Caco-2 (cell line): ENCODE measurements around the gene AK5. TPM values are rescaled to one million over a fixed set of nuclear protein-coding genes. Genes with fewer than 3 reads are reported as not detected.

Experiments
- BruUV-seq: library from RNA; stranded (reverse); fragments of 400-500 nt; replicated peaks from 2 replicates; lab custom pipeline; 2021; lab: Mats Ljungman, UMichigan
- CTCF ChIA-PET: fragments of 300-600 bp; sonication (Branson Sonifier 250); formaldehyde crosslinking; loops from one replicate; lab custom pipeline; 2022; ENCODE audit warnings: antibody characterized with exemption; lab: Charles Lee
- POLR2A ChIA-PET: fragments of 300-600 bp; sonication (Branson Sonifier 250); formaldehyde crosslinking; loops from one replicate; lab custom pipeline; 2022; ENCODE audit warnings: antibody characterized with exemption; lab: Charles Lee
- DNase-seq, 2 experiments: peaks; one replicate each; pipeline versions ENCODE4 v3.0.0 to v3.0.0-alpha.2; 2020 to 2022
- H3K27me3 ChIP-seq: replicated peaks from 2 replicates; pipeline ENCODE4 v1.6.0; 2011; ENCODE audit warnings: low read length; ENCODE audit not compliant: control insufficient read depth, insufficient read depth
- H3K36me3 ChIP-seq: 2 replicates; pipeline ENCODE4 v1.5.1; 2011; ENCODE audit warnings: low read length; ENCODE audit not compliant: control insufficient read depth, insufficient read depth
- H3K4me1 ChIP-seq: fragments of 250-450 bp; sonication (Bioruptor Pico); 2 replicates; pipeline ENCODE4 v1.5.1; 2020; ENCODE audit warnings: mild to moderate bottlenecking
- H3K4me3 ChIP-seq: 2 replicates; pipeline ENCODE4 v1.5.1; 2011; ENCODE audit warnings: low read depth, mild to moderate bottlenecking, control low read depth, low read length
- H3K9me3 ChIP-seq: fragments of 250-450 bp; sonication (Bioruptor Pico); 2 replicates; pipeline ENCODE4 v1.5.1; 2020; ENCODE audit warnings: mild to moderate bottlenecking, moderate library complexity
- H3K27ac Mint-ChIP-seq: one replicate; pipeline ENCODE4 v1.8.0; 2022; ENCODE audit warnings: mixed read lengths; ENCODE audit not compliant: unreplicated experiment
- H3K27me3 Mint-ChIP-seq: one replicate; pipeline ENCODE4 v1.8.0; 2022; ENCODE audit warnings: mixed read lengths; ENCODE audit not compliant: insufficient read depth, unreplicated experiment
- H3K36me3 Mint-ChIP-seq: one replicate; pipeline ENCODE4 v1.8.0; 2022; ENCODE audit warnings: mild to moderate bottlenecking, mixed read lengths; ENCODE audit not compliant: insufficient read depth, unreplicated experiment
- H3K4me1 Mint-ChIP-seq: one replicate; pipeline ENCODE4 v1.8.0; 2022; ENCODE audit warnings: low read depth, mixed read lengths; ENCODE audit not compliant: unreplicated experiment
- H3K4me3 Mint-ChIP-seq: one replicate; pipeline ENCODE4 v1.8.0; 2022; ENCODE audit warnings: mild to moderate bottlenecking, moderate library complexity, mixed read lengths; ENCODE audit not compliant: unreplicated experiment
- H3K9me3 Mint-ChIP-seq: one replicate; pipeline ENCODE4 v1.8.0; 2022; ENCODE audit warnings: mixed read lengths; ENCODE audit not compliant: unreplicated experiment
- CTCF ChIP-seq, 2 experiments: fragments of 200-600 bp in 1 of 2; IDR thresholded peaks; 1 replicate in 1 of 2; 2 replicates in 1 of 2; pipeline versions ENCODE4 v1.5.1 to v1.8.0; 2011 to 2022; ENCODE audit warnings: antibody characterized with exemption in 1 of 2, control low read depth in 1 of 2, inconsistent platforms in 1 of 2, low read depth in 1 of 2, low read length in 1 of 2, mild to moderate bottlenecking in 1 of 2, moderate library complexity in 1 of 2; ENCODE audit not compliant: insufficient read depth in 1 of 2, severe bottlenecking in 1 of 2, unreplicated experiment in 1 of 2
- intact Hi-C: fragments of 100-400 bp; cut with micrococcal nuclease; formaldehyde crosslinking; loops from one replicate; pipeline ENCODE4 v1.10.0; 2022; ENCODE audit not compliant: unreplicated experiment
- total RNA-seq: library from RNA; stranded (reverse); gene quantifications from 2 replicates; pipeline ENCODE4 v1.2.3, GENCODE V29; 2022

AK5 gene
- total RNA-seq, 1 experiment from 2014 or later, result not detected

- H3K4me3 Mint-ChIP-seq, result no peak overlapping the region
- TF ChIP-seq CTCF (IDR thresholded peaks at IDR 0.05; ENCODE audit: insufficient read depth in 1 of 2, low read depth in 1 of 2, low read length in 1 of 2, severe bottlenecking in 1 of 2, unreplicated experiment in 1 of 2), result no peak
- intact Hi-C loops, result no loop called here
These were observed 178.1 kb downstream of the AK5 start for GRCh38 chr1:77459881-77460280.

GRCh38 chr1:77461691-77462090, 179.9 kb downstream of the AK5 start:
- Histone ChIP-seq H3K4me3 (no peak overlapping the region), H3K9me3 (no peaks in the 10 kb centered on the region), H3K36me3 (no peaks in the 10 kb centered on the region), H3K27me3 (no peaks in the 10 kb centered on the region), H3K4me1 (no peaks in the 10 kb centered on the region)
- Mint-ChIP-seq H3K9me3 (no peaks in the 10 kb centered on the region), H3K4me1 (no peaks in the 10 kb centered on the region), H3K27ac (no peak overlapping the region), H3K27me3 (no peaks in the 10 kb centered on the region), H3K36me3 (no peaks in the 10 kb centered on the region), H3K4me3 (no peak overlapping the region)
- POLR2A ChIA-PET, result no interaction called here
- CTCF ChIA-PET, result no interaction called here
- TF ChIP-seq CTCF (IDR thresholded peaks at IDR 0.05; ENCODE audit: insufficient read depth in 1 of 2, low read depth in 1 of 2, low read length in 1 of 2, severe bottlenecking in 1 of 2, unreplicated experiment in 1 of 2), result no peak
- intact Hi-C loops, result no loop called here
- BruUV-seq, result no TSS peak
- no peak for DNase-seq

More at GRCh38 chr1:77459881-77460280, 178.1 kb downstream of the AK5 start:
- CTCF ChIA-PET, result no interaction called here
- POLR2A ChIA-PET, result no interaction called here
- no peak overlapping the region for H3K27ac Mint-ChIP-seq
- Histone ChIP-seq H3K9me3 (no peaks in the 10 kb centered on the region), H3K36me3 (no peaks in the 10 kb centered on the region), H3K27me3 (no peaks in the 10 kb centered on the region), H3K4me1 (no peaks in the 10 kb centered on the region), H3K4me3 (no peak overlapping the region)
- no peaks in the 10 kb centered on the region for H3K9me3 Mint-ChIP-seq
- H3K36me3 Mint-ChIP-seq, result no peaks in the 10 kb centered on the region
- no peaks in the 10 kb centered on the region for H3K4me1 Mint-ChIP-seq
- no TSS peak for BruUV-seq
- DNase-seq, result no peak
- H3K27me3 Mint-ChIP-seq, result no peaks in the 10 kb centered on the region

DNA sequence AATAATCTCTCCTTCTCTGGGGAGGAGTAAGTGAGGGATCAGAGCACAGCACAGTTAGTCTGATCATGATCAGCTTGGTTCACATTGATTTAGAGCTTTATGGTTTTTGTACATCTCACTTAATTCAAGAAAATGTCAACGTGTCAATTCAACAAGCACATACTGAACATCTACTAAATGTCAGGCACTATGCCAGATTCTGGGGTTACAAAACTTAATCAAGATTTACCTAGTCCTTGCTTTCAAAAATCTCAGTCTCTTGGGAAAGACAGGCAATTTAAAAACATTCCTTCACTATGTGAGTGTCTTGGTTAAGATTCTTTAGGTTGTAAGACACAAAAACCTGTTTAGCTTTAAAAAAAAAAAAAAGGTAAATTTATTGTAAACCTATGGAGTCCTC, 181.4 kb downstream of the AK5 start:
- no peaks in the 10 kb centered on the region for H3K27me3 ChIP-seq
- CTCF ChIA-PET, result no interaction called here
- Mint-ChIP-seq H3K4me1 (no peaks in the 10 kb centered on the region), H3K27me3 (no peaks in the 10 kb centered on the region), H3K4me3 (no peak overlapping the region), H3K36me3 (no peaks in the 10 kb centered on the region), H3K27ac (no peak overlapping the region), H3K9me3 (no peaks in the 10 kb centered on the region)
- TF ChIP-seq CTCF (IDR thresholded peaks at IDR 0.05; ENCODE audit: insufficient read depth in 1 of 2, low read depth in 1 of 2, low read length in 1 of 2, severe bottlenecking in 1 of 2, unreplicated experiment in 1 of 2), result no peak
- no peaks in the 10 kb centered on the region for H3K4me1 ChIP-seq
- H3K4me3 ChIP-seq, result no peak overlapping the region
- no peaks in the 10 kb centered on the region for H3K36me3 ChIP-seq
- POLR2A ChIA-PET, result no interaction called here
- H3K9me3 ChIP-seq, result no peaks in the 10 kb centered on the region
- no TSS peak for BruUV-seq
- intact Hi-C loops, result no loop called here
- no peak for DNase-seq
